Vagina (tissue), 2 donors: ENCODE results near the gene DRAM1.

Source experiments
- POLR2A ChIP-seq, 2 donors: fragments of 450-650 bp; IDR thresholded peaks; one replicate each; pipeline ENCODE4 v1.6.1; 2017; ENCODE audit warnings: antibody characterized with exemption in 2 of 2, mild to moderate bottlenecking in 2 of 2, moderate library complexity in 2 of 2
- POLR2AphosphoS5 ChIP-seq, 2 donors: sonication (generic); formaldehyde crosslinking; IDR thresholded peaks; one replicate each; pipeline ENCODE4 v1.9.0; 2017; ENCODE audit warnings: antibody characterized with exemption in 2 of 2, mild to moderate bottlenecking in 2 of 2, low read depth in 1 of 2; ENCODE audit not compliant: insufficient read depth in 1 of 2
- TF ChIP-seq, protein P1 (sequence below), 3 experiments: fragments of 450-650 bp in 2 of 3; fragments of 200-600 bp in 1 of 3; sonication (generic) in 1 of 3; IDR thresholded peaks; one replicate each; pipeline ENCODE4 v1.5.1; 2017 to 2019; ENCODE audit warnings: antibody characterized with exemption in 3 of 3, mild to moderate bottlenecking in 2 of 3, moderate library complexity in 2 of 3

DNA sequence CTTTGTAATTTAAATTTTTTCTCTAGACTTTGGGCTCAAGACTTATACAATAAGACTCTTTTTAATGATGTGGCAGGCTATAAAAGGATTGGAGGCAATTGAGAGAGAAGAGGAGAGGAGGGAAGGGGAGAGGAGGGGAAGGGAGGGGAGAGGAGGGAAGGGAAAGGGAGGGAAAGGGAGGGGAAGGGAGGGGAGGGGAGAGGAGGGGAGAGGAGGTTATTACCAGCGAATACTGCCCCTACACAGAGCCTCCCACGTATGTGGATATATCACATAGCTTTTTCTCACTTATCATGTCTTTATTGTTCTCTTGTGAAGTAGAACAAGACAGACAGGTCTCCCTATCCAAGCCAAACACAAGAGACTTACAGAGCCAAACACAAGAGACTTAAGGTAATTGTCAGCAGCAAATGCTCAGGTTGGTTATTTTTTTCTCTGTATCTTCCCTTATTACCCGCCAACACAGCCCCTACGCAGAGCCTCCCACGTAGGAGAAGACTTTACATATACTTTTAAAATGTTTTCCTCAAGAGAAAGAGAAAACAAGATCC, 63.1 kb downstream of the DRAM1 start:
- TF ChIP-seq, protein P1, sequence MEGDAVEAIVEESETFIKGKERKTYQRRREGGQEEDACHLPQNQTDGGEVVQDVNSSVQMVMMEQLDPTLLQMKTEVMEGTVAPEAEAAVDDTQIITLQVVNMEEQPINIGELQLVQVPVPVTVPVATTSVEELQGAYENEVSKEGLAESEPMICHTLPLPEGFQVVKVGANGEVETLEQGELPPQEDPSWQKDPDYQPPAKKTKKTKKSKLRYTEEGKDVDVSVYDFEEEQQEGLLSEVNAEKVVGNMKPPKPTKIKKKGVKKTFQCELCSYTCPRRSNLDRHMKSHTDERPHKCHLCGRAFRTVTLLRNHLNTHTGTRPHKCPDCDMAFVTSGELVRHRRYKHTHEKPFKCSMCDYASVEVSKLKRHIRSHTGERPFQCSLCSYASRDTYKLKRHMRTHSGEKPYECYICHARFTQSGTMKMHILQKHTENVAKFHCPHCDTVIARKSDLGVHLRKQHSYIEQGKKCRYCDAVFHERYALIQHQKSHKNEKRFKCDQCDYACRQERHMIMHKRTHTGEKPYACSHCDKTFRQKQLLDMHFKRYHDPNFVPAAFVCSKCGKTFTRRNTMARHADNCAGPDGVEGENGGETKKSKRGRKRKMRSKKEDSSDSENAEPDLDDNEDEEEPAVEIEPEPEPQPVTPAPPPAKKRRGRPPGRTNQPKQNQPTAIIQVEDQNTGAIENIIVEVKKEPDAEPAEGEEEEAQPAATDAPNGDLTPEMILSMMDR (IDR thresholded peaks at IDR 0.05) = no peak
- no peak for TF ChIP-seq POLR2AphosphoS5 (IDR thresholded peaks at IDR 0.05; ENCODE audit: insufficient read depth in 1 of 2, low read depth in 1 of 2)
- no peak for TF ChIP-seq POLR2A (IDR thresholded peaks at IDR 0.05)
